Fibroblast of lung (primary cell): ENCODE data around the gene FZR1. TPM values are rescaled to one million over a fixed set of nuclear protein-coding genes. Genes with fewer than 3 reads are reported as not detected.

Source experiments
- DNase-seq, 2 donors: peaks; one replicate each; pipeline versions ENCODE4 v3.0.0 to v3.0.0-alpha.2; 2010; ENCODE audit warnings: low read depth in 2 of 2
- H2AFZ ChIP-seq: 2 replicates; pipeline ENCODE4 v1.5.1; 2012; ENCODE audit warnings: low read length, control low read depth, inconsistent platforms
- H3K27ac ChIP-seq: 2 replicates; pipeline ENCODE4 v1.5.1; 2011; ENCODE audit warnings: low read length, control low read depth; ENCODE audit not compliant: insufficient read depth
- H3K27me3 ChIP-seq: 2 replicates; pipeline ENCODE4 v1.5.1; 2011; ENCODE audit warnings: mild to moderate bottlenecking, low read length; ENCODE audit not compliant: control insufficient read depth, insufficient read depth
- H3K36me3 ChIP-seq: 2 replicates; pipeline ENCODE4 v1.5.1; 2011; ENCODE audit warnings: low read length; ENCODE audit not compliant: control insufficient read depth, insufficient read depth
- H3K4me1 ChIP-seq: 2 replicates; pipeline ENCODE4 v1.5.1; 2011; ENCODE audit warnings: low read length; ENCODE audit not compliant: control insufficient read depth, insufficient read depth; ENCODE audit errors: extremely low read depth
- H3K4me2 ChIP-seq: 2 replicates; pipeline ENCODE4 v1.5.1; 2011; ENCODE audit warnings: low read length, control low read depth; ENCODE audit not compliant: insufficient read depth; ENCODE audit errors: extremely low read depth
- H3K4me3 ChIP-seq, 4 experiments: fragments of 200-600 bp in 1 of 4; sonication (generic) in 1 of 4; replicated peaks in 1 of 4; 2 replicates each; pipeline ENCODE4 v1.5.1; 2011 to 2016; ENCODE audit warnings: low read length in 4 of 4, low read depth in 3 of 4, mild to moderate bottlenecking in 3 of 4, control low read depth in 2 of 4, inconsistent platforms in 1 of 4, mixed read lengths in 1 of 4; ENCODE audit not compliant: insufficient read depth in 1 of 4; ENCODE audit errors: control extremely low read depth in 1 of 4
- H3K79me2 ChIP-seq: 2 replicates; pipeline ENCODE4 v1.5.1; 2012; ENCODE audit warnings: mild to moderate bottlenecking, low read length, inconsistent platforms; ENCODE audit not compliant: control insufficient read depth, insufficient read depth
- H3K9ac ChIP-seq: 2 replicates; pipeline ENCODE4 v1.5.1; 2011; ENCODE audit warnings: mild to moderate bottlenecking, low read length, control low read depth; ENCODE audit not compliant: insufficient read depth
- H3K9me3 ChIP-seq: 2 replicates; pipeline ENCODE4 v1.5.1; 2012; ENCODE audit warnings: low read depth, low read length; ENCODE audit not compliant: control insufficient read depth, insufficient read depth
- H4K20me1 ChIP-seq: 2 replicates; pipeline ENCODE4 v1.5.1; 2011; ENCODE audit warnings: low read length; ENCODE audit not compliant: control insufficient read depth, insufficient read depth; ENCODE audit errors: extremely low read depth
- CTCF ChIP-seq, 2 donors: IDR thresholded peaks in 1 of 2; conservative IDR thresholded peaks in 1 of 2; 1 replicate in 1 of 2; 2 replicates in 1 of 2; pipeline ENCODE4 v1.5.1; 2011 to 2012; ENCODE audit warnings: low read length in 2 of 2, control low read depth in 1 of 2, inconsistent platforms in 1 of 2, low read depth in 1 of 2, mild to moderate bottlenecking in 1 of 2
- EZH2 ChIP-seq: IDR thresholded peaks from 2 replicates; pipeline ENCODE4 v1.5.1; 2012; ENCODE audit warnings: low read length, control low read depth, mild to moderate bottlenecking; ENCODE audit errors: missing control alignments
- polyA plus RNA-seq, 2 donors: library from polyadenylated mRNA; depleted of rRNA in 1 of 2; stranded (reverse) in 1 of 2; unstranded in 1 of 2; fragments of >200 nt; gene quantifications; 2 replicates each; pipeline ENCODE4 v1.2.1, GENCODE V29; 2011 to 2012; ENCODE audit warnings: missing spikeins in 1 of 2
- total RNA-seq: library from RNA; depleted of rRNA; stranded (reverse); fragments of >200 nt; gene quantifications from 2 replicates; pipeline ENCODE4 v1.2.1, GENCODE V29; 2014

FZR1 gene
- total and polyA plus RNA-seq, 2 donors (not counting 1 experiment from before 2014, with no cell fraction given): 15.0 to 38.0 TPM

DNA sequence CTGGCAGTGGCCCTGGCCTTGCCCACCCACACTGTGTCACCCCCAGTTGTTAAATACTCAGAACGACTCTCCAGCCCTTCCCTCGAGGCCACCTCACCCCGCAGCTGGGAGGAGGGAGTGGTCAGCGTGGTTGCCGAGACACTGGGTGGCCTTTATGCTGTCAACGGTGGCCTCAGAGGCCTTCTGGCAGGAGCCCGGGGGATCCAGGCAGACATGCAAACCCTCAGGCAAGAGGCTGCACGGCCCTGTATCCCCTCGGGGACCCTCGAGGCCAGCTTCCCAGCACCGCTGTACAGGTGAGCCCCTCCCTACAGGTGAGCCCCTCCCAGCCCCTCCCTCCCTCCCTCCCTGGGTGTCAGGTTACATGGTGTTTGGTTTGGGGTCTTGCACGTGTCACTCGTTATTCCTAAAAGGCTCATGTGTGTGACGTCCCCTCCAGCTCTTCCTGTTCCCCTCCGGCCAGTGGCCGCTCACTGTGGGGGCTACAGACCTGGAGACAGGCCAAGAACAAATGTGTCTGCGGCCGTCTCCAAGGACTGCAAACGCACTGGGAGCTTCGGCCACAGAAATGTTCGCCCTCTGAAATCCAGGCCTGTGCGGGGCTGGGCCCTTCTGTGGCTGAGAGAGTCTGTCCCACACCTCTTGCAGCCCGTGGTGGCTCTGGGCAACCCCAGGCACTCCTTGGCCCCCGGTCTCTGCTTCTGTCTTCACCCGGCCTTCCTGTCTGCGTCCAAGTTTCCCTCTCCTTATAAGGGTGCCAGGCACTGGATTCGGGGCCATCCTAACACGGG is 33.0 kb downstream of the FZR1 start, which contains the start of gene TEKTIP1:
TEKTIP1 (plus strand) TSS at position 210 of the 791 bp plus-strand sequence; CDS start at position 214, 4 bp downstream.
- no peak for DNase-seq
- H3K79me2 ChIP-seq: no peaks in the 10 kb centered on the region
- H3K27ac ChIP-seq: no peak within 1 kb of the TSS
- no peaks in the 10 kb centered on the region for H3K27me3 ChIP-seq
- no peaks in the 10 kb centered on the region for H4K20me1 ChIP-seq
- TF ChIP-seq CTCF (conservative IDR thresholded peaks at IDR 0.05 in 1 of 2, IDR thresholded peaks at IDR 0.05 in 1 of 2; ENCODE audit: low read depth in 1 of 2, low read length in 2 of 2) (no peak), EZH2 (no peak)
- no peaks in the 10 kb centered on the region for H3K9me3 ChIP-seq
- H3K4me2 ChIP-seq: no peak within 1 kb of the TSS
- H3K36me3 ChIP-seq: peaks cover 23% of the 10 kb centered on the region
- H3K4me1 ChIP-seq: peaks cover 5% of the 10 kb centered on the region
- no peak within 1 kb of the TSS for H2AFZ ChIP-seq
- no peak within 1 kb of the TSS for H3K4me3 ChIP-seq
- no peak within 1 kb of the TSS for H3K9ac ChIP-seq

DNA sequence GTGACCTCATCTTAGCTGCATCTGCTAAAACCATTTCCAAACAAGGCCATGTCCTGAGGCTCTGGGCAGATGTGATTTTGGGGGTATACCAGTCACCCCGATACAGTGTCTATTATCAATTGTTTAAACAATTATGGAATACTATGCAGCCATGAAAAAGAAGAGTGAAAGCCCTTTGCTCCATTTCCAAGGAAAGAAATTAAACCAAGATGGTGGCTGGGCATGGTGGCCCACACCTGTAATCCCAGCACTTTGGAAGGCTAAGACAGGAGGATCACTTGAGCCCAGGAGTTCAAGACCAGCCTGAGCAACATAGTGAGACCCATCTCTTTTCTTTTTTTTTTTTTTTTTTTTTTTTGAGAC is 33.6 kb downstream of the FZR1 start:
- H2AFZ ChIP-seq: no peak overlapping the region
- H3K27me3 ChIP-seq: no peaks in the 10 kb centered on the region
- no peak overlapping the region for H3K27ac ChIP-seq
- no peaks in the 10 kb centered on the region for H4K20me1 ChIP-seq
- TF ChIP-seq CTCF (conservative IDR thresholded peaks at IDR 0.05 in 1 of 2, IDR thresholded peaks at IDR 0.05 in 1 of 2; ENCODE audit: low read depth in 1 of 2, low read length in 2 of 2): no peak
- TF ChIP-seq EZH2: no peak
- DNase-seq: no peak
- no peaks in the 10 kb centered on the region for H3K79me2 ChIP-seq
- H3K4me2 ChIP-seq: no peak overlapping the region
- H3K9me3 ChIP-seq: no peaks in the 10 kb centered on the region
- H3K36me3 ChIP-seq: peaks cover 26% of the 10 kb centered on the region
- H3K9ac ChIP-seq: no peak overlapping the region
- peaks cover 5% of the 10 kb centered on the region for H3K4me1 ChIP-seq
- no peak overlapping the region for H3K4me3 ChIP-seq

GRCh38 chr19:3543150-3544057 is 37.3 kb downstream of the FZR1 start:
- no peaks in the 10 kb centered on the region for H3K27me3 ChIP-seq
- H3K9me3 ChIP-seq: no peaks in the 10 kb centered on the region
- TF ChIP-seq EZH2 (no peak), CTCF (conservative IDR thresholded peaks at IDR 0.05 in 1 of 2, IDR thresholded peaks at IDR 0.05 in 1 of 2; ENCODE audit: low read depth in 1 of 2, low read length in 2 of 2) (no peak)
- H4K20me1 ChIP-seq: no peaks in the 10 kb centered on the region
- H3K4me2 ChIP-seq: no peak overlapping the region
- no peak overlapping the region for H3K9ac ChIP-seq
- no peak overlapping the region for H3K27ac ChIP-seq
- peaks cover 23% of the 10 kb centered on the region for H3K36me3 ChIP-seq
- H3K4me3 ChIP-seq: no peak overlapping the region
- H3K79me2 ChIP-seq: no peaks in the 10 kb centered on the region
- DNase-seq: no peak
- H3K4me1 ChIP-seq: peaks cover 5% of the 10 kb centered on the region
- no peak overlapping the region for H2AFZ ChIP-seq
